GM18507 (cell line): Measurements from ENCODE around the gene ATP6V1F.

Source experiments
- DNase-seq: peaks from one replicate; pipeline ENCODE4 v3.0.0; 2011; ENCODE audit warnings: low read depth; ENCODE audit not compliant: insufficient read length; ENCODE audit errors: extremely low spot score
- FAIRE-seq: peaks from 2 replicates; lab custom pipeline; 2011; peaks lifted over from hg19 to GRCh38; lab: Jason Lieb, UNC

ATP6V1F gene, protein sequence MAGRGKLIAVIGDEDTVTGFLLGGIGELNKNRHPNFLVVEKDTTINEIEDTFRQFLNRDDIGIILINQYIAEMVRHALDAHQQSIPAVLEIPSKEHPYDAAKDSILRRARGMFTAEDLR

GRCh38 chr7:128862571-128863432, at the start of gene ATP6V1F:
TSS of gene ATP6V1F (plus strand) at chr7:128862856. CDS start at chr7:128862905, 49 bp downstream.
- DNase-seq (peak; percentile 99), FAIRE-seq (peak; percentile 97)

DNA sequence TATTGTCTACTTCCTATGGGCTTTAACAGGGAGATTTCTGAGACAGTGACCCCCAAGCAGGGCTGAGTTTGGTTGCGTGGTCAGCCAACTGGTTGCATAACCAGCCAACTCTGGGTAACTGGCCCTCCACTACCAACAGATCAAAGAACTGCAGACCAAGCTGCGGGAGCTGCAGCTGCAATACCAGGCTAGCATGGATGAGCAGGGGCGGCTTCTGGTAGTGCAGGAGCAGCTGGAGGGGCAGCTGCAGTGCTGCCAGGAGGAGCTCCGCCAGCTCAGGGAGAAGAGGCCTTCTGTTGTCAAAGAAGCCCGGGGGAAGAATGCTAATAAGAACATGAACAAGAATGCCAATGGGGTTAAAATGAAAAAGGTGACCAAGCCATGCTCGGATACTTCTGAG, 48.2 kb upstream of the ATP6V1F start:
- FAIRE-seq (no peak), DNase-seq (no peak)

- FAIRE-seq (no peak), DNase-seq (no peak)
Observed at GRCh38 chr7:128815289-128815942, 47.2 kb upstream of the ATP6V1F start.

DNA sequence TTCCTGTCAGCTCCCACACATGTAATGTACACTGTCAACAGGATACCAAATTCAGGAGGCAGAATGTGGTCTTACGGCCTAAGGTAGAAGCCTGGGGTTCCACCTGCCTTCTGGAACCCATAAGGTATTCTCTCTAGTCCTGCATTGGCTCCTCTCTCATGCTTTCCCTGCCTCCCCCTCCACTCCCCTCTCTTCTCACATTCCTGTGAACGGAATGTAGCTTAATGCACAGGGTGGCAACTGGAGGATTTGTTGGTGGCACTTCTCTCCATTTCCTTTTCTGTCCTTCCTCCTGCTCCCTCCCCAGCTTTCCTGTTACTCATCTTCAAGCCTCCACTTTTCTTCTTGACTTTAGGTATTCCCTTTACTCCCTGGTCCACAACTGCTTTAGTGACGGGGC, 44.0 kb upstream of the ATP6V1F start:
- FAIRE-seq (no peak), DNase-seq (no peak)

GRCh38 chr7:128821724-128822123, 40.9 kb upstream of the ATP6V1F start:
- no peak for DNase-seq
- FAIRE-seq = no peak

GRCh38 chr7:128826512-128826911, 36.1 kb upstream of the ATP6V1F start:
- DNase-seq (no peak), FAIRE-seq (no peak)

DNA sequence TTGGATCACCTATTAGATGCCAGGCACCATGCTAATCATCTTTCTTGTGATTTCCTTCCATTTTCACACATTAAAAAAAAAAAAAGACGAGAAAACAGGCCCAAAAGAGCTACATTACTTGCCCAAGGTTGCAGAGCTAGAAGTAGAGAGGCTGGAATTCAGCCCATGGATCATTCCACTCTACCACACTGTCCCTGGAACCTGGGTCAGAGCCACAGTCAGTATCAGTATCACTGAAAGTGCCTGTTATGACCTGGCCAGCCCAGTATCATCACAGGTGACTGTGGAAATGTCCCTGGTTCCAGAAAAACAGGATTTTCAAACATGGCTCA, 35.8 kb upstream of the ATP6V1F start:
- no peak for FAIRE-seq
- DNase-seq = no peak

DNA sequence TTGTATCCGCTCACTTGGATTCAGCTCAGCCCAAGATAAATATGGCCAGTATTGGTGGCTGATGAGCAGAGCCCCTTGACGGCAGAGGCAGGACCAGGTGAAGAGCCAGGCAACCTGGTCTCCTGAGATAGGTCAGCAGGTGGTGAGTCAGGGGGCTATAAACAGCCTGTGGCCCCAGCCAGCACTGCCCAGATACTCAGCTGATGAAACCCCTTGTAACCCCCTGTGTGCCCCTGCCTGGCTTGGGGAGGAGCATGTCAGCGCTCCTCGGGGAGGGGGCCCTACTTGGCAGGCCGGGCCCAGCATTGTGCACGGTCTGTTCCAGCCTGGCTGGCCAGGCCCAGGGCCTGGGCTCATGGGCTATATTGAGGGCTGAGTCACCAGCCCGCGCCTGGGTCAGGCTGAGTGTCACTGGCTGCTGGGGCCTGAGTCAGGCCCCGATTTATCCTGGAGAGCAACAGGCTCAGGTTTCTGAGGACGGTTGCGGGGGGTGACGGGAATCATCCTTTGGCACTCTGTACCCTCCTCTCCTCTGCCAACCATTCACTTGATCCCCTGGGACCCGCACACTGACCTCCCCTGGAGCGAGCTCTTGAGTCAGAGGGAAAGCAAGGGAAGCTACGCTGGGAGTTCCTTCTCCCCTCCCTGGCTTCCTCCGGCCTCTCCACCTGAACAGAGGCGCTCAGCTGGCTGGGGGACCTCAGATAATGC, 35.3 kb upstream of the ATP6V1F start:
- DNase-seq (no peak), FAIRE-seq (no peak)

GRCh38 chr7:128827971-128828711, 34.5 kb upstream of the ATP6V1F start:
- DNase-seq = no peak
- no peak for FAIRE-seq

DNA sequence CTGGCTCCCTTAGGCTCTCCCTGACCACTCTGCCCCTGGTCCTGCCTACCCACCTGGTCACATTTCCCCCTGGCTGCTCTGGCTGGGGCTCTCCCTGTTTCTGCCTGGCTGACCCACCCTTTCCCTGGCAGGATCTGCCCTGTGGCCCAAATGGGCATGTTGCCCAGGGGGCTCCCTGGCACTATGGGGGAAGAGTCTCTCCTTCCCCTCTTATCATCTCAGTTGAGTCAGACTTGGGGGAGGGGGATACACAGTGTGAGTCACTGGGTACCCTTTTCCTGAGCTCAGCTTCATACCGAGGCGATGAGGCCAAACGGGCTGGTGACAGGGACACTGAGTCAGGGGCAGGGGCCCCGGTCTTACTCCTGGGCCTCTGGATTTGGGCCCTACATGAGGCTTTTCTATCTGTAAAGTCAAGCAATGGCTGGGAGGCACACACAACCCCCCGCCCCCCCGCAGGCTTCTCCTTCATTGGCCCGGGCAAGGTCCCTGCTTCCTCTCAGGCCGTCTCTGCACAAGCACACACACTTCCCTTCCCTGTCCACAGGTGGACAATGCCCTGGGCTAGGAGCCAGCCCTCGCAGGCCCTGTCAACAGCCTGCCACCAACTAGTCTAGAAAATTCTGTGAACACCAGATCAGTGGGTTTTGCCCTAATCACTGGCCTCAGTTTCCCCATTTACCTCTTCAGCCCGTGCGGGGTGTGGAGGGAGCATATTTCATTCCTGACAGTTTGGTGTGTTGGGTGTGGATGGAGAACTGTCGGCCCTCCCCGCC, 33.1 kb upstream of the ATP6V1F start:
- no peak for DNase-seq
- no peak for FAIRE-seq

DNA sequence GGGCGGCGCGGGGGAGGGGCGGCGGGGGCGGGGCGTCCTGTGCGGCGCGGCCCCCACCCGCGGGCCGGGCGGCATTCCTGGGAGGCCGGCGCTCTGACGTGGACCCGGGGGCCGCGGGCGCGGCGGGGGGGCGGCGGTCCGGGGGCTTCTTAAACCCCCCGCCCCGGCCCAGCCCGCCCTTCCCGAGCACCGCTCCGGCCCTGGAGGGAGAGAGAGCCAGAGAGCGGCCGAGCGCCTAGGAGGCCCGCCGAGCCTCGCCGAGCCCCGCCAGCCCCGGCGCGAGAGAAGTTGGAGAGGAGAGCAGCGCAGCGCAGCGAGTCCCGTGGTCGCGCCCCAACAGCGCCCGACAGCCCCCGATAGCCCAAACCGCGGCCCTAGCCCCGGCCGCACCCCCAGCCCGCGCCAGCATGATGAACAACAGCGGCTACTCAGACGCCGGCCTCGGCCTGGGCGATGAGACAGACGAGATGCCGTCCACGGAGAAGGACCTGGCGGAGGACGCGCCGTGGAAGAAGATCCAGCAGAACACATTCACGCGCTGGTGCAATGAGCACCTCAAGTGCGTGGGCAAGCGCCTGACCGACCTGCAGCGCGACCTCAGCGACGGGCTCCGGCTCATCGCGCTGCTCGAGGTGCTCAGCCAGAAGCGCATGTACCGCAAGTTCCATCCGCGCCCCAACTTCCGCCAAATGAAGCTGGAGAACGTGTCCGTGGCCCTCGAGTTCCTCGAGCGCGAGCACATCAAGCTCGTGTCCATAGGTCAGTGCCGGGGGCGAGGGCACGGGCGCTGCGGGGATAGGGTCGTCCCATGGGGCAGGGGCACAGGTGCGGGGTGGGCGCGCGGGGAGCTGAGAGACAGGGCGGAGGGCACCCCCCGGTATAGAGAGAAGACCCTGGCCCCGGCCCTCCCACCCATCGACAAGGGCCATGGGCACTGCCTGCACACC, 32.2 kb upstream of the ATP6V1F start, which contains the start of gene FLNC:
FLNC (plus strand) TSS at position 176 of the 947 bp plus-strand sequence; CDS start at position 408, 232 bp downstream.
- FAIRE-seq (no peak), DNase-seq (no peak)

- no peak for FAIRE-seq
- no peak for DNase-seq
Observed at GRCh38 chr7:128831178-128831993, 31.3 kb upstream of the ATP6V1F start.

- no peak for DNase-seq
- no peak for FAIRE-seq
Observed at GRCh38 chr7:128831994-128832879, 30.4 kb upstream of the ATP6V1F start.

- FAIRE-seq = no peak
- no peak for DNase-seq
Observed at GRCh38 chr7:128832880-128833147, 29.8 kb upstream of the ATP6V1F start.

DNA sequence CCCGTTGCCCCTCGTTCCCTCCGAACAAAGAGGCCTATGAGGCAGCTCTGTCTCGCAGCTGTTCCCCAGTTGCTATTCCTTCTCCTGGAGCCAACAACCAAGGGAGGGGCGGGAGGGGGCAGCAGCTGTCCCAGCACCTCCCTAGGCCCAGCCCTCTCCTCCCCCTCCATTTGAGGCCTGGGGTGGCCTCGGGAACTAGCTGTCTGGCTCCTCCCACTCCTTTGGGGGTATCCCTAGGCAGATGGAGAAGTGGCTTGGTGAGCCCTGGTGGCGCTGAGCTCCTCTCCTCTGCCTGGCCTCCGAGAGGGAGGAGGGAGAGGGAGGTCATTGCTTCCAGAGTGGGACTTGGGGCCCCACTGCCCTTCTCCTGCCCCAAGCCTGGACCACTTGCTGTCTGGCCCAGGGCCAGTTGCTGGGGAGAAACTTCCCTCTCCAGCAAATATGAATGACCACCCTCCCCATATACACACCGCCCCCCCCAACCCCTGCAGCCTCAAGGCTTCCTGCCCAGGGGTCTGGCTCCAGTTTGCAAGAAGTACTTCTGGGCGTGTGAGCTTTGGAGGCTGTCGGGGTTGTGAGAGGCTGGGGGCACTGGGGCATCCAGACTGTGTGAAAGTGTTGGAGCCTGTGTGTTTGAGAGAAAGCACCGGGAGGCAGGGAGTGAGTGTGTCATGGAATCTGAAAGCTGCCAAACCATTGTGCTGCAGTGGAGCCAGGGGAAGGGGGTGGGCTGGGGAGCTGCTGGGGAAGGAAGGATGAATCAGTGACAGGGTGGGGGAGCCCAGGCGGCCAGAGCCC, 29.3 kb upstream of the ATP6V1F start:
- no peak for DNase-seq
- no peak for FAIRE-seq
